K562 (cell line): ENCODE measurements around the gene TMIGD2. TPM values are rescaled to one million over a fixed set of nuclear protein-coding genes. Genes with fewer than 3 reads are reported as not detected.
A peak's percentile ranks its signal among the peaks of the same experiment; 100 is the strongest.

Experiments
- ATAC-seq: fragments of 200-7000 bp; cut with Tn5 transposase; 3 replicates; pipeline ENCODE4 v1.9.1; 2020; ENCODE audit warnings: moderate library complexity
- BruUV-seq: library from RNA; stranded (reverse); fragments of 400-500 nt; replicated peaks from 2 replicates; lab custom pipeline; 2021; lab: Mats Ljungman, UMichigan
- CTCF ChIA-PET: fragments of 300-600 bp; formaldehyde crosslinking; extraction: SDS; loops from one replicate; lab custom pipeline; 2021; ENCODE audit warnings: low intra/inter-chr PET ratio; lab: Yijun Ruan, JAX
- POLR2A ChIA-PET: fragments of 300-600, 350-650 bp; sonication (Branson Sonifier 250); formaldehyde crosslinking; extraction: SDS; loops from one replicate; lab custom pipeline; 2021; ENCODE audit warnings: antibody characterized with exemption, inconsistent platforms; lab: Yijun Ruan, JAX
- DNase-seq, 4 experiments: peaks; one replicate each; pipeline versions ENCODE4 v3.0.0 to v3.0.0-alpha.2; 2011 to 2018; ENCODE audit warnings: low spot score in 3 of 4, mixed read lengths in 3 of 4; ENCODE audit errors: extremely low read depth in 1 of 4
- FAIRE-seq: peaks from 2 replicates; lab custom pipeline; 2011; peaks lifted over from hg19 to GRCh38; lab: Jason Lieb, UNC
- H2AFZ ChIP-seq: 2 replicates; pipeline ENCODE4 v1.6.0; 2011; ENCODE audit warnings: low read depth, low read length, control low read depth, inconsistent platforms
- H3K27ac ChIP-seq: fragments of 200-600 bp; 3 replicates; pipeline ENCODE4 v1.8.0; 2011; ENCODE audit warnings: low read depth, mild to moderate bottlenecking, control low read depth, inconsistent platforms, low read length, moderate library complexity, mixed read lengths; ENCODE audit errors: extremely low read depth
- H3K27me3 ChIP-seq, 2 experiments: fragments of 300-600 bp in 1 of 2; 2 replicates in 1 of 2; 3 replicates in 1 of 2; pipeline versions ENCODE4 v1.6.0 to v1.8.0; 2011; ENCODE audit warnings: inconsistent platforms in 2 of 2, low read length in 2 of 2, mild to moderate bottlenecking in 1 of 2, mixed read lengths in 1 of 2, moderate library complexity in 1 of 2; ENCODE audit not compliant: control insufficient read depth in 2 of 2, insufficient read depth in 2 of 2
- H3K36me3 ChIP-seq: fragments of 300-600 bp; 3 replicates; pipeline ENCODE4 v1.8.0; 2011; ENCODE audit warnings: mild to moderate bottlenecking, low read length, inconsistent platforms; ENCODE audit not compliant: control insufficient read depth, insufficient read depth
- H3K4me1 ChIP-seq, 2 experiments: fragments of 200-600 bp in 1 of 2; replicated peaks in 1 of 2; 2 replicates in 1 of 2; 3 replicates in 1 of 2; pipeline versions ENCODE4 v1.5.1 to v1.8.0; 2011; ENCODE audit warnings: inconsistent platforms in 2 of 2, low read length in 2 of 2, mild to moderate bottlenecking in 1 of 2, mixed read lengths in 1 of 2, moderate library complexity in 1 of 2; ENCODE audit not compliant: control insufficient read depth in 2 of 2, insufficient read depth in 2 of 2
- H3K4me2 ChIP-seq: 2 replicates; pipeline ENCODE4 v1.6.1; 2011; ENCODE audit warnings: low read length, control low read depth, inconsistent platforms, mixed read lengths; ENCODE audit not compliant: insufficient read depth
- H3K4me3 ChIP-seq: fragments of 200-600 bp; sonication (generic), shearing (Covaris generic); 2 replicates; pipeline ENCODE4 v1.5.1; 2016; ENCODE audit warnings: control low read depth, inconsistent platforms
- H3K79me2 ChIP-seq: fragments of 200-600 bp; 3 replicates; pipeline ENCODE4 v1.8.0; 2011; ENCODE audit warnings: low read length, inconsistent platforms; ENCODE audit not compliant: control insufficient read depth, insufficient read depth
- H3K9ac ChIP-seq, 2 experiments: 2 replicates each; pipeline versions ENCODE4 v1.6.0 to v1.6.1; 2011; ENCODE audit warnings: low read depth in 2 of 2, low read length in 2 of 2, control low read depth in 1 of 2, inconsistent platforms in 1 of 2, mild to moderate bottlenecking in 1 of 2, mixed read lengths in 1 of 2; ENCODE audit not compliant: insufficient read depth in 1 of 2
- H3K9me1 ChIP-seq: one replicate; pipeline ENCODE4 v1.6.0; 2011; ENCODE audit warnings: inconsistent platforms, mild to moderate bottlenecking, low read length, moderate library complexity; ENCODE audit not compliant: control insufficient read depth, insufficient read depth
- H3K9me3 ChIP-seq: replicated peaks from 2 replicates; pipeline ENCODE4 v1.5.1; 2011; ENCODE audit warnings: low read depth, low read length, inconsistent platforms; ENCODE audit not compliant: control insufficient read depth, insufficient read depth
- H4K20me1 ChIP-seq: replicated peaks from 2 replicates; pipeline ENCODE4 v1.6.1; 2011; ENCODE audit warnings: low read length, inconsistent platforms, mixed read lengths; ENCODE audit not compliant: control insufficient read depth, insufficient read depth
- BCOR ChIP-seq: fragments of 450-650 bp; IDR thresholded peaks from 2 replicates; pipeline ENCODE4 v1.6.1; 2016
- E2F6 ChIP-seq, 2 experiments: IDR thresholded peaks; 2 replicates each; pipeline ENCODE4 v1.6.1; 2011; ENCODE audit warnings: borderline replicate concordance in 1 of 2, control low read depth in 1 of 2, low read depth in 1 of 2, low read length in 1 of 2, mild to moderate bottlenecking in 1 of 2, mixed read lengths in 1 of 2, moderate library complexity in 1 of 2; ENCODE audit not compliant: insufficient read depth in 1 of 2, insufficient read length in 1 of 2, poor library complexity in 1 of 2, severe bottlenecking in 1 of 2; ENCODE audit errors: extremely low read depth in 1 of 2
- MNT ChIP-seq, 2 experiments: fragments of 450-650 bp; conservative IDR thresholded peaks; 2 replicates each; pipeline ENCODE4 v1.6.1; 2017; ENCODE audit warnings: mild to moderate bottlenecking in 2 of 2, moderate library complexity in 2 of 2
- NRF1 ChIP-seq, 2 experiments: fragments of 450-650 bp; IDR thresholded peaks in 1 of 2; conservative IDR thresholded peaks in 1 of 2; 2 replicates each; pipeline ENCODE4 v1.6.1; 2014; ENCODE audit warnings: mild to moderate bottlenecking in 2 of 2
- SAP30 ChIP-seq: fragments of 200-600 bp; sonication (generic); IDR thresholded peaks from 2 replicates; pipeline ENCODE4 v1.6.1; 2012; ENCODE audit warnings: borderline replicate concordance, low read depth, mild to moderate bottlenecking, moderate library complexity, low read length, control low read depth, inconsistent platforms; ENCODE audit not compliant: insufficient read depth, poor library complexity, severe bottlenecking
- ZNF780A ChIP-seq: fragments of 250-450 bp; sonication (Bioruptor Pico); IDR thresholded peaks from 2 replicates; pipeline ENCODE4 v1.5.0; 2021; ENCODE audit warnings: mild to moderate bottlenecking
- WGBS: fragments of 100-300 bp; shearing (Covaris generic); methylation state at CpG from one replicate; pipeline ENCODE4 v1.1.6; 2016; ENCODE audit warnings: low coverage, mixed read lengths; ENCODE audit not compliant: insufficient coverage; ENCODE audit errors: missing lambda C conversion rate; 5-methylcytosine and 5-hydroxymethylcytosine counted together
- in situ Hi-C: fragments of 300-500 bp; cut with MboI; formaldehyde crosslinking; loops from 4 replicates; pipeline ENCODE4 v1.15.0; 2018; ENCODE audit warnings: inconsistent platforms, mixed read lengths
- intact Hi-C: fragments of 100-400 bp; cut with micrococcal nuclease; formaldehyde crosslinking; loops from 2 replicates; pipeline ENCODE4 v1.14.2; 2022
- polyA plus RNA-seq, 8 experiments: library from polyadenylated mRNA; depleted of rRNA in 4 of 8; stranded (reverse) in 5 of 8; unstranded in 3 of 8; fragments of >200 nt; fragmentation: Nextera tagmentation in 2 of 8; fragmentation: Illumina TruSeq in 1 of 8; extraction: Ambion mirVana in 2 of 8; extraction: Trizol in 1 of 8; gene quantifications; 2 replicates each; pipeline versions ENCODE4 v1.2.1 to v1.2.3, GENCODE V29; 2011 to 2014; ENCODE audit warnings: inconsistent platforms in 1 of 8, missing spikeins in 1 of 8
- total RNA-seq, 7 experiments: library from RNA; depleted of rRNA in 6 of 7; stranded (reverse); fragments of >200 nt in 6 of 7; fragmentation: Illumina TruSeq in 2 of 7; extraction: Trizol in 2 of 7; gene quantifications; 2 replicates each; pipeline versions ENCODE4 v1.2.1 to v1.2.3, GENCODE V29; 2011 to 2021; ENCODE audit warnings: low replicate concordance in 1 of 7

Gene TMIGD2
- total and polyA plus RNA-seq, 9 of the 15 experiments (the other 6 are each of a cell fraction or from before 2014, with no cell fraction given) = not detected

- TF ChIP-seq E2F6 (IDR thresholded peaks at IDR 0.05; ENCODE audit: borderline replicate concordance in 1 of 2, extremely low read depth in 1 of 2, insufficient read depth in 1 of 2, insufficient read length in 1 of 2, low read depth in 1 of 2, low read length in 1 of 2, poor library complexity in 1 of 2, severe bottlenecking in 1 of 2) (peak in 1 of 2 experiments; percentile 82), SAP30 (no peak)
Observed at GRCh38 chr19:4304538-4305256, 2.5 kb upstream of the TMIGD2 start, which contains the start of gene FSD1 (continued).

- H2AFZ ChIP-seq = peak overlapping the region; percentile 71; the same call in 1 of the 2 replicates
- CTCF ChIA-PET = no interaction called here
- H3K9ac ChIP-seq = peak overlapping the region in 1 of 2 experiments; percentile 24; a peak in 1 of 4 replicates
Observed at GRCh38 chr19:4303819-4304537, 1.8 kb upstream of the TMIGD2 start.

More at GRCh38 chr19:4303819-4304537, 1.8 kb upstream of the TMIGD2 start:
- peak; percentile 77 for FAIRE-seq
- no TSS peak for BruUV-seq
- peaks cover 0 to 5% of the 10 kb centered on the region in 2 experiments; a peak in 1 of 5 replicates for H3K27me3 ChIP-seq
- no peaks in the 10 kb centered on the region for H3K9me3 ChIP-seq
- POLR2A ChIA-PET = interaction anchor here (0.5 to 1.1 kb wide), 3 partner anchors 9 to 121 kb away, joined by 3 read pairs; no protein-coding TSS in a partner anchor
- no peak overlapping the region for H3K27ac ChIP-seq
- no peak for ATAC-seq
- H3K9me1 ChIP-seq = no peaks in the 10 kb centered on the region
- H3K4me2 ChIP-seq = peak overlapping the region; percentile 63
- no peaks in the 10 kb centered on the region for H3K79me2 ChIP-seq
- peak overlapping the region; percentile 16; the same call in 1 of the 2 replicates for H3K4me3 ChIP-seq
- no peak for DNase-seq
- no peaks in the 10 kb centered on the region for H4K20me1 ChIP-seq
- no peaks in the 10 kb centered on the region for H3K36me3 ChIP-seq
- TF ChIP-seq ZNF780A (CRISPR knock-in tag) (no peak), MNT (conservative IDR thresholded peaks at IDR 0.05) (no peak), NRF1 (conservative IDR thresholded peaks at IDR 0.05 in 1 of 2, IDR thresholded peaks at IDR 0.05 in 1 of 2) (no peak; a peak in 2 of 4 replicates), BCOR (peak; percentile 78)
- 27% methylated on average over 12 of the region's 18 CpGs for WGBS
- intact Hi-C loops (no loop called here), in situ Hi-C loops (no loop called here)
- peaks cover 7 to 22% of the 10 kb centered on the region in 2 experiments; a peak in 4 of 5 replicates for H3K4me1 ChIP-seq
